GM12874 (cell line): ENCODE data around the gene DMKN.

ENCODE experiments used
- TF ChIP-seq, protein P1 (sequence below): IDR thresholded peaks from 2 replicates; pipeline ENCODE4 v1.5.1; 2011; ENCODE audit warnings: low read depth, mild to moderate bottlenecking, control low read depth, low read length, moderate library complexity; ENCODE audit not compliant: insufficient read depth

DMKN gene

DNA sequence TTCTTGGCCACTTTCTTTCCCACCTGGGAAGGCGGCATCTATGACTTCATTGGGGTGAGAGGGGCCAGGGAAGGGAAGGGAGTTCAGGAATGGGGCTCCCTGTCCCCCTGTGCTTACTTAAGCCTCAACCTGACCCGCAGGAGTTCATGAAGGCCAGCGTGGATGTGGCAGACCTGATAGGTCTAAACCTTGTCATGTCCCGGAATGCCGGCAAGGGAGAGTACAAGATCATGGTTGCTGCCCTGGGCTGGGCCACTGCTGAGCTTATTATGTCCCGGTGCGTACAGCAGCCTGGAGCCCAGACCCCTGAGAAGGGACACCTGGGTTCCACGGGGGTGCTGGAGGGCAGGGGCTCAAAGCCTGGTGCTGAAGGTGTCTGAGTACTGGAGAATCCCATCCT, 33.1 kb upstream of the DMKN start:
- TF ChIP-seq, protein P1, sequence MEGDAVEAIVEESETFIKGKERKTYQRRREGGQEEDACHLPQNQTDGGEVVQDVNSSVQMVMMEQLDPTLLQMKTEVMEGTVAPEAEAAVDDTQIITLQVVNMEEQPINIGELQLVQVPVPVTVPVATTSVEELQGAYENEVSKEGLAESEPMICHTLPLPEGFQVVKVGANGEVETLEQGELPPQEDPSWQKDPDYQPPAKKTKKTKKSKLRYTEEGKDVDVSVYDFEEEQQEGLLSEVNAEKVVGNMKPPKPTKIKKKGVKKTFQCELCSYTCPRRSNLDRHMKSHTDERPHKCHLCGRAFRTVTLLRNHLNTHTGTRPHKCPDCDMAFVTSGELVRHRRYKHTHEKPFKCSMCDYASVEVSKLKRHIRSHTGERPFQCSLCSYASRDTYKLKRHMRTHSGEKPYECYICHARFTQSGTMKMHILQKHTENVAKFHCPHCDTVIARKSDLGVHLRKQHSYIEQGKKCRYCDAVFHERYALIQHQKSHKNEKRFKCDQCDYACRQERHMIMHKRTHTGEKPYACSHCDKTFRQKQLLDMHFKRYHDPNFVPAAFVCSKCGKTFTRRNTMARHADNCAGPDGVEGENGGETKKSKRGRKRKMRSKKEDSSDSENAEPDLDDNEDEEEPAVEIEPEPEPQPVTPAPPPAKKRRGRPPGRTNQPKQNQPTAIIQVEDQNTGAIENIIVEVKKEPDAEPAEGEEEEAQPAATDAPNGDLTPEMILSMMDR = no peak

DNA sequence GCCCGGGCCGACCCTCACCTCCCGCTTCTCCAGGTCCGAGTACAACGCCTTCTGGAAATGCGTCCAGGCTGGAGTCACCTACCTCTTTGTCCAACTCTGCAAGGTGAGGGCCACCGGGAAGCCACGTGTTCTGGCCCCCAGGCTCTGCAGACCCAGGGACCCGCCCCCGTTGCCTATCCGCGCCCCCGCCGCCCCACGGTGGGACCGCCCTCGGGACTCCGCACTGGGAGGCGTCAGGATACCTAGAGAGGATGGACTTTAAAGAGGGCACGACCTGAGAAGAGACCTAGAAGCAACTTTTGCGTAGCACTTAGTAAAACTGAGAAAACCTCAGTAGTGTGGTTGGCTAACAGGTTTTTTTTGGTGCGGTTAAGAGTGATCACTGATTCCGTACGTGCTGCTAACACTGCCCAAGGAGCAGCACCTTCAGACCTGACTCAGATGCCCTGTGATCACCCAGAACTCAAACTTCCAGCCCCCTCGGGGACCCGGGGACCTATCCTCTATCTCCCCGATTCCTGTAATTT, 32.5 kb upstream of the DMKN start:
- TF ChIP-seq, protein P1 = no peak

DNA sequence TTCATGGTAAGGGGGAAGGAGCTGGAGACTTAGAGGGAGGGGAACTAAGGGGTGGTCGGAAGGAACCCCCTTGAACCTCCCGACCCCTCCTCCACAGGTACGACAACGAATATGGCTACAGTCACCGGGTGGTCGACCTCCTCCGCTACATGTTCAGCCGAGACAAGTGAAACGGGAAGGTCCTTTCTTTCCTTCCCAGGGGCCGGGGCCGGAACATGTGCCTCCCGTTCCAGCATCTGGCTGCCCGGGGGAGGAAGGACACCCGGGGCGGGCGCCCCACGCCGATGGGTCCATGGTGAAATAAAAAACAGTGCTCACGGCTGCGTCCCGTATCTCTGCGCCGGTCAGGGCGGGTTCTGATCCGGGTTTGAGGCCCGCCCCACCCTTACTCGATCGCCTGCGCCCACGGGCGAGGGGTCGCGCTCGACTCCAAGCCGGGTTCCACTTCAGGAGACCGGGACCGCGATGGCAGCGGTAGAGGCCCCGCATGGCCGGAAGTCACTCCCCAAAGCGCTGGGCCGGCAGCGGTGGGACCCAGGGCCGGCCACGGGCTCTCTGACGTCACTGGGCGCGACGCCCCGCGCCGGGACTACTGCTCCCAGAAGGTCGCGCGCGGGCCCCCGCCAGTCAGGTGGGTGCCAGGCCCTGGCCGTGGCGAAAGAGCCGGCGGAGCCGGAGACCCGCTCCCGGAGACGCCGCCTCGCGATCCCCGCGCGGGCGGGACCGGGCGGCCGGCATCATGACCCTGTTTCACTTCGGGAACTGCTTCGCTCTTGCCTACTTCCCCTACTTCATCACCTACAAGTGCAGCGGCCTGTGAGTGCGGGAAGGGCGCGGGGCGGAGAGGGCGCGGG, 31.8 kb upstream of the DMKN start, which contains the start of gene TMEM147:
TMEM147 (plus strand) TSS at position 626 of the 854 bp plus-strand sequence; CDS start at position 740, 114 bp downstream.
- TF ChIP-seq, protein P1 = no peak

DNA sequence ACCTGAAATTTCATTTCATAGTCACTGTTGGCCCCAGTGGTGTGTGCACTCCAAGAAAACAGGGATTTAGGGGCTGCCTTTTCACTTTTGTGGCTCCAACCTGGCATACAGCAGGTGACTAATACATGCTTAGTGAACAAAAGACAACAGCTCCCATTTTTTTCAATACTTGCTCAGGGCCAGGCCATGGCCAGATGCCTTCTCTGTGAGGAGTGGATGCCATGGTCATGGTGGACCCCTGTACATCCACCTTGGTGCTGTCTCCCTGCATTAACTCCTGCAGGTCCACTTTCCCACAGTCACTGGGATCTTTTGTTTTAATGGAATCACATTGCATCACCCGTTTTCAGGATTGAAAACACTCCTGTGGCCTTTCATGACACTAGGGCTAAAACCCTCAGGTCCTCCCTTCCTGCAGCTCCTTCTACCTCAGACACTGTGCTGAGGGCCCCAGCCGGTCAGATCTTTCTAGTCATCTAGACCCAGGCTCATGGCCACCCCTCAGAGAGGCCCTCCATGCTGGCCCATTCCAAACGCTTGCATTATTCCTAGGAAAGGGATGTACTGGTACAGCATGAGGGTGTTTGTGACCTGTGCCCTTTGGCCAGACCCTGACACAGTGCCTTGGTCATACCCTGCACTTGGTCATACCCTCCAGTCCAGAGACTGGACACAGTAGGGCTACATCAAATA, 30.8 kb upstream of the DMKN start:
- TF ChIP-seq, protein P1 = no peak

DNA sequence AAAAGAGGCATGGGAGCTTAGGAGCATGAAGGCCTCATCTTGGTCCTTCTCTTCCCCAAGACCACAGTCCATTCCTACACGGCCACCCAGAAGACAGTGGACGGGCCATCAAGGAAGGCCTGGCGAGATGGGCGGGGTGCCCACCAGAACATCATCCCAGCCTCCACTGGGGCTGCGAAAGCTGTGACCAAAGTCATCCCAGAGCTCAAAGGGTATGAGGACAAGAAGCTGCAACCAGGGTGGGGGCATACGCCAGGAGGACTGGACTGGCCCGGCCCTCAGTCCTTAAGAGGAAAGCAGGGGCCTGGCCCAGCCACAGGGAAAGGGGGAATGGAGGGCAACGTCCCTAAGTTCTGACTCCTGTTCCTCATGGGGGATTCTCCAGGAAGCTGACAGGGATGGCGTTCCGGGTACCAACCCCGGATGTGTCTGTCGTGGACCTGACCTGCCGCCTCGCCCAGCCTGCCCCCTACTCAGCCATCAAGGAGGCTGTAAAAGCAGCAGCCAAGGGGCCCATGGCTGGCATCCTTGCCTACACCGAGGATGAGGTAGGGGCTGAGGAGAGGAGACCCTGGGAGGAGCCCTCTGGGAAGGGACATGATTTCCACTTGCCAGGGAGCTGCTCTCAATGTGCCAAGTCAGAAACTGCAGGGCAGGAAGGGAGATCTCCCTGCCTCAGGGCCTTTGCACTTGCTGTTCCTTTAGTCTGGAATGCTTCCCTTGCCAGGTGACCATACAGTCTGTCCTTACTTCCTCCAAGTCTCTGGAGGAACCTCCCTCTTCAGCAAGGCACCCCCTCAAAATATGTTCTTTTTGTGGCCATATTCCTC, 30.0 kb upstream of the DMKN start:
- TF ChIP-seq, protein P1 = no peak

DNA sequence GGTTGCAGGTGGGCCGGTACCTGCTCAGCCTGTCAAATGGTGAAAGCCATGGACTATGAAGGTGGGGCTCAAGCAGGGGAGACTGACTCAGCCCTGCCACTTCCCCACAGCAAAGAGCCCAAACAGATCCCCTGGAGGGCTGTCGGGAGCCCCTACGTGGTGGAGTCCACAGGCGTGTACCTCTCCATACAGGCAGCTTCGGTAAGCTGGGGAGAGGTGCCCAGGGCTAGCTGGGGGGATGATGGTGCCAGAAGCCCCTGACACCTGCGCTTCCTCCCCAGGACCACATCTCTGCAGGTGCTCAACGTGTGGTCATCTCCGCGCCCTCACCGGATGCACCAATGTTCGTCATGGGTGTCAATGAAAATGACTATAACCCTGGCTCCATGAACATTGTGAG, 28.8 kb upstream of the DMKN start:
- TF ChIP-seq, protein P1 = no peak
